T-helper 1 cell treated with Interleukin-12 subunit alpha and Interleukin-12 subunit beta and Interleukin-4 antibody, amounts not matched to agents 30 ng/mL and 1 ng/mL, for 36 hours (primary cell): ENCODE data around the gene PROX2. TPM values are rescaled to one million over a fixed set of nuclear protein-coding genes. Genes with fewer than 3 reads are reported as not detected.

ENCODE experiments used
- intact Hi-C: fragments of 100-400 bp; cut with micrococcal nuclease; formaldehyde crosslinking; loops from one replicate; pipeline ENCODE4 v1.15.1; 2024
- total RNA-seq: library from RNA; stranded (reverse); gene quantifications from 2 replicates; pipeline ENCODE4 v1.2.3, GENCODE V29; 2022

PROX2 gene
- total RNA-seq, 1 donor from 2014 or later, result 0.05 TPM

DNA sequence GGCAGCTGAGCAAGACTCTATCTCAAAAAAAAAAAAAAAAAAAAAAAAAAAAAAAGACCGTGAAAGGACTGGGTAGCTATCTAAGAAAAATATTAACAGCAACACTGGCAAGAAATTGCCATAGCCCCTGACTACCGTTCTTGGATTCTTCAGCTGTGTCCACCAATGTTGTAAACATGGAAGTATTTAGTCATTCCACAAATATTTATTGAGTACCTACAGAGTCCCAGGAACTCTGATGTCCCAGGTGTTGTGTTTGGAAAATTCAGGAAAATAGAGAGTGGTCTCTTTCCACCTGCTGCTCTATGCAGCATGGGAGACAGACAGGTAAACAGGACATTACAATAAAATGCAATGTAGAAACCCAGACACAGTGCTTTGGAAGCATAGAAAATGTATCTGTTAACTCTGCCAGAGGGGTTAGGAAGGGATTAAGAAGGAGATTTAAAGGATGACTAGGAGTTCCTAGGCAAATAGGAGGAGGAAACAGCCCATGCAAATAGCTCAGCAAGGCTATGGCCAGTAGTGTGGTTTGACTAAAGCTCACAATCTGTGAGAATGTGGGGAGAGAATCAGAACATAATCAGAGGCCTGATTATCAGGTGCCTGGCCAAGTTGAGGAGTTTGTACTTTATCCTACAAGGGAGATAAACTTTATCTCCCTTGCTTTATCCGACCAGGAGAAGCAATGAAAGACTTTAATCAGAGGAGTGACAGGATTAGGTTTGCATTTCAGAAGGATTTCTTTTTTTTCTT lies 3.7 kb upstream of the PROX2 start:
- intact Hi-C loops, result loop anchor here (2.0 to 5.0 kb wide), 4 partner anchors 183 to 862 kb away; partner anchors contain the start of genes ACYP1, BBOF1, ENTPD5 and ERG28

- intact Hi-C loops, result no loop called here
Observed at GRCh38 chr14:74875204-74875603, 741 bp downstream of the PROX2 start.

DNA sequence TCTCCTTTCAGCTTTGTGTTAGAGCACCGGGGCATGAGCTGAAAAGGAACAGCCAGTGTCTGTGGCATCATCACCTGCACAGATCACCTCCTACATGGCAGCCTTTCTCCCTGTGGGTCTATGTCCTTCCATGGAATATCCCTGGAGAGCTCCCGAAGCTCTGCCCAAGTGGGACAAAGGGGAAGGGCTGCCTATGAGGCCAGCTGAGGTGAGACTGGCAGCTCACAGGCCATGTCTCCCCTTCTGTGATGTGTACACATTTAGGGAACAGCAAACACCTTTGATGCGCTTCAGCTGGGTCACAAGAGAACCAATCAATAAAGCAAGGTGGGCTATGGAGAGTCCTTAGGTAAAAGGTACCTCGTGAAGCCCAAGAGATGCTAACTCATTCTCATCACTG lies 4.1 kb downstream of the PROX2 start:
- intact Hi-C loops, result no loop called here

DNA sequence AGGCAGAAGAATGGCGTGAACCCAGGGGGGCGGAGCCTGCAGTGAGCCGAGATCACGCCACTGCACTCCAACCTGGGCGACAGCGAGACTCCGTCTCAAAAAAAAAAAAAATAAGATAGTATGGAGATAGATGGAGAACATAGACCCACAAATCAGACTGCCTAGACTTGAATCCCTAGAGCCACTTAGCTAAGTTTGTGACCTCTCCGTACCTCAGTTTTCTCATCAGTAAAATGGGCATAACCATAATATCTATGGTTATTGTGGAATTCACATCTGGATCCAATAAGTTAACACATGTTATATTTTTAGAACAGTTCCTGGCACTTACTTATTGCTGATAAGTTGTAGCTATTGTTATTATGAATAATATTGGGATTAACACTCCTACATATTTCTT lies 7.2 kb downstream of the PROX2 start:
- intact Hi-C loops, result no loop called here

GRCh38 chr14:74867673-74868072 lies 8.3 kb downstream of the PROX2 start:
- intact Hi-C loops, result loop anchor here (1.0 kb wide), 2 partner anchors 14 to 26 kb away; partner anchors contain the start of gene DLST

GRCh38 chr14:74866708-74867389 lies 9.1 kb downstream of the PROX2 start:
- intact Hi-C loops, result loop anchor here (1.0 kb wide), 2 partner anchors 14 to 26 kb away; partner anchors contain the start of gene DLST

- intact Hi-C loops, result no loop called here
Observed at GRCh38 chr14:74865156-74865555, 10.8 kb downstream of the PROX2 start.

GRCh38 chr14:74864198-74864597 lies 11.7 kb downstream of the PROX2 start:
- intact Hi-C loops, result no loop called here

- intact Hi-C loops, result no loop called here
Observed at GRCh38 chr14:74863274-74863673, 12.7 kb downstream of the PROX2 start.

GRCh38 chr14:74861734-74862090 lies 14.2 kb downstream of the PROX2 start:
- intact Hi-C loops, result loop anchor here (1.0 to 2.0 kb wide), 6 partner anchors 21 to 441 kb away; no protein-coding TSS in a partner anchor

DNA sequence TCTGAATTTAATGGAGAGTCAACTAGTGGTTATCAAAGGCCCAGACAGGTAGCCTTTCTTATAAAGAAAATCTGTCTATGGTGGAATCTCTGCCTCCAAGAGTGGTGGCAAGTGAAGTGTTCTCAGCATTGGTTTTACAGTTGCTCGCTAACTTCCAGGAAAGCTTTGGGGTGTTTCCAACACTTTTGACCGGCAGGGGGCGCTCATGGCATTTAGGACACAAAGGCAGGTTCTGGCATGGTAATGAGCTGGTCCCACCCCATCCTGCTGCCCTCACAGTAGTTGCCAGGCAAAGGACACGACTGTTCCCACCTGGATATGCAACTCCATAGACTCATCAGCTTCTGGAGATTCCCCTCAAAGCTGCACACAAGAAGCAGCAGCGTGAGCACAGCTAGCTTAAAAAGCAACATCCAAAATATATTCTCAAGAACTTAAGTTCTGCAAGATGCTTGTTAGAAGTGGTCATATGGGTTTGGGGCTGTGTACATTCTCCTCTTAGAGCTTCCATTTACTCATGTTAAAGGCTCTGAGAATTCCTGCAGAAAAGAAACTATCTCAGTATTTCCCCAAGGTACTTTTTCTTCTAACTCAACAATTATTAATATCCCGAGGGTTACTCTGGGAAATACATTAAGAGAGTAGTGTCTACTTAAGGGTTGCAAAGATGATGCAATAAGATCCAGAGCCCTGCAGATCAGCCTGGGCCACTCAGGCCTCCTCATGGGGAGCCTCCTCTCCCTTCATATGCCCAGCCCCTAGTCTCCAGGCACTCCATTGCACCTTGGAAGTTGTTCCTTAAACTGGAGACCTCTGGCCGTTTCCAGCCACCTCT lies 14.8 kb downstream of the PROX2 start:
- intact Hi-C loops, result loop anchor here (1.0 to 2.0 kb wide), 6 partner anchors 21 to 442 kb away; no protein-coding TSS in a partner anchor

- intact Hi-C loops, result loop anchor here (2.0 kb wide), 1 partner anchor 443 kb away; no protein-coding TSS in a partner anchor
Observed at GRCh38 chr14:74859757-74860552, 16.0 kb downstream of the PROX2 start.

DNA sequence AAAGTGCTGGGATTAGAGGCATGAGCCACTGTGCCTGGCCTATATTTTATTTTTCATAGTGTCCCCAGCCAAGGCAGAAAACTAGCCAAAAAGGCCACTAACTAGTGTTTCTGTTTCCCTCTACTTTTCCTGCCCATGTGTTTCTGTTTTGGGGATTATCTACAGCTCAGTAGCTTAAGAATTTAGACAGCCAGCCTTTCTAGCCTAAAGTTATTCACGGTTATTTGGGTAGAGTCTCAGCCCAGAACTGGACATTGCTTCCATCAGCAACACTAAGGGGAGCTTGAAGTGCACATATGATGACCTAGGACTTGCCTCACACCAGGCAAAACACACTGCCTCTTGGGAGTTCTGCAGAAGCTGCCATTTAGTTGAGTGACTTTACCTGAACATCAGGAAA lies 17.9 kb downstream of the PROX2 start:
- intact Hi-C loops, result no loop called here

- intact Hi-C loops, result no loop called here
Observed at GRCh38 chr14:74856366-74856765, 19.6 kb downstream of the PROX2 start.

DNA sequence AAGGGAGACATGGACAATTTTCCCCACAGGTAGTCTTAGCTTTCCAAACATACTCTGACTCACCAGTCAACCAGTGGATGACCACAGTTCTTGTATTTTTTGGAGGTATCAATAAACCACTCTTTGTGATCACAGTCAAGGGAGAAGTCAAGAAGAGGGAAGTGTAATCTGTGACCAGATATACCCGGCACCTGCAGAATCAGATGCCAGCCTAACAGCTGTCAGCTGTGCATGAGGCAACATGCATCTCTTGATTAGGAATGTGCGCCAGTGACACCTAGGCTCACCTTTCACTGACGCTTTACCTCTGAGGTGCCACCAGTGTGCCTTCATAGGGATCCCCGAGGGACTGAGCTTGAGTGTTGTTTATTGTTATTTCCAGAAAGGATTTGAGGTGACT lies 20.0 kb downstream of the PROX2 start:
- intact Hi-C loops, result no loop called here

- intact Hi-C loops, result no loop called here
Observed at GRCh38 chr14:74855021-74855420, 20.9 kb downstream of the PROX2 start.

DNA sequence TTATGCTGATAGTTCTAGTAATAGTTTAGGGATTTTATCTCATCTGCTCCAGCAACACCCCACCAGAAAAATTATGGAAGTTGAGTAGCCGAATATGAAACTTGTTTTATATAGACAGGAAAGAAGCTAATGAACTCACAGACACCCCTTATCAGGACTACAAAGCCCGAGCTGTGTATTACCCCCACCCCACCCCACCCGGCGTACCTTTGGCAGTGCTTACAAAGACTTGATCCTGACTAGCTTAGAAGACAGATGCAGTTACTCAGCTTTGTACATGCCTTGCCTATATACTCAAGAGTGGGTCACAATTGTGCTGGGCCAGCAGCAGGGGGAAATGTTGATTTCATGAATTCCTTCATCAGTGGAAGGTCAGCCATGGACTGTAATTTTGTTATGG lies 22.4 kb downstream of the PROX2 start:
- intact Hi-C loops, result no loop called here

DNA sequence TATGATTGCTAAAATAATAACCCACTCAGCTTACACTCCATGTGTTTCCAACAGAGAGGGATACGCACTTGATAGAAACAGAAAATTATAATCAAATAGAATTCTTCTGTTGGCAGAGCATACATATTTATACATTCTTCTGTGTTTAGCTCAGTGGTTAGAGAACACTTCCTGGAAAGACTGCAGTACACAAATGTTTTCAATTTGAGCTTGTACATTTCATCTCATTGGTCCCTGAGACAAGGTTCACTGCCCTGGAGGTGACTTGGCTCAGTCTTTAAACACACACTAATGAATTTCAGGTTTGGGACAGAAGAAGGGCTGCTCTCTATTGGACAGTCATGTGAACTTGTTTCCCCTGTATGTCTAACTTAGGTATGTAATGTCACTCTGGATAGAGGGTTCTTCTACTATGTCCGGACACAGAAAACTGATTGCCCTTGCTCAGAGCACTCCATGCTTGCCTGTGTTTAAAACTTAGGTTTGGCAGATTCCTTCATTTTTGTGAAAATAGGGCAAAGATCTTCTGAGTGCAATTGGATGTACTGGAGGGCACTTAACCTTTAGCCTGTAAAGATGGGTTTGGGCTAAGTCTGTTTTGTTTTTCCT lies 22.9 kb downstream of the PROX2 start:
- intact Hi-C loops, result no loop called here

GRCh38 chr14:74848768-74849167 lies 27.2 kb downstream of the PROX2 start:
- intact Hi-C loops, result no loop called here

- intact Hi-C loops, result no loop called here
Observed at GRCh38 chr14:74846968-74847665, 28.8 kb downstream of the PROX2 start.
